Measurements from ENCODE around the gene METTL9. TPM values are rescaled to one million over a fixed set of nuclear protein-coding genes. Genes with fewer than 3 reads are reported as not detected.
"Not testable (repeated sequence)": the region's sequence is repeated elsewhere in the genome, so short reads cannot be mapped to it uniquely, and the experiment has no call there.

METTL9 gene
- total and polyA plus RNA-seq, 3 donors from 2014 or later, result 42.4 to 77.5 (median 70.5) TPM

DNA sequence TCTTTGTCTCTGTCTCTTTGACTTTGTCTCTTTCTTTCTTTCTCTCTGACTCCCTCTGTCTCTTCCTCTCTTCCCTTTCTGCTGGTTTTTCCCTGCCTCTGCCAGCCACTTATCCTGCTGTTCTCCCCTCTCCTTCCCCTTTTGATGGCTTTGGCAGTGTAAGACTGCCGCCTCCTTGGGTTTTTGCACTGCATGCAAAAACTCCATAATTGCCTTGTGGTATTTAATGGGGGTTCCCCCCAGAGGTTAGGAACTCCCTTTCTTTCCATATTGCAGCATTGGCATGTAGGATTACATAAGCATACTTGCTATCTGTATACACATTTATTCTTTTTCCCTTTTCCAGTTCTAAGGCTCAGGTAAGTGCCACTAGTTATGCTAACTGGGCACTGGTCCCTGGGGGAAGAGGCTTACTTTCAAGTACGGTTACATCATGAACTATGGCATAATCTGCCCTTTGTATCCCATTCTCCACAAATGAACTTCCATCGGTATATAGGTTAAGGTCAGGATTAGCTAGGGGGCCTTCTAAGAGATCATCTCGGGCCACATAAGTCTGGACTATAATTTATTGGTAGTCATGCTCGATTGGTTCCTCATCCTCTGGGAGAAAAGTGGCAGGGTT, 32.7 kb downstream of the METTL9 start:
- WGBS, 2 donors, result 92 to 95% methylated on average over 5 of the region's 5 CpGs
- H3K4me3 ChIP-seq; H3K36me3 ChIP-seq (ENCODE audit: low read depth, missing control alignments); H3K9me3 ChIP-seq; H3K4me1 ChIP-seq; DNase-seq; H3K27me3 ChIP-seq; intact Hi-C loops (cut with DNase I; ENCODE audit: low total_unique reads); H3K27ac ChIP-seq: not testable (repeated sequence)

DNA sequence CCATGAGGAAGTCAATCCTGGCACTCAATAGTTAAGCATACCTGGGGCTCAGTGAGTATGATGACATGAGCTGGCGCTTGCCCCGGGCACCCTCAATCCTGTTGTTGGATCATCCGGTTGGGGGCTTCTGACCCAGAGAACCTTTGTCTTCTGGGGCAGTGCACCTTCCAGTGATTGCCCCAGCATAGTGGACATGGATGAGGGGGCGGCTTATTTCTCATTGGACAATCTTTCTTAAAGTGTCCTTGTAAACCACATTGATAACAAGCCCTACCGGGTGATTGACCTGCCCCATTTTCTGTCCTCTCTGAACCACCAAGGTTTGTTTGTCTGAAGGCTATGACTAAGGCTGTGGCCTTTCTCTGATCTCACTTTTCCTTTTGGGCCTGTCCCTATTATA, 34.8 kb downstream of the METTL9 start:
- TF ChIP-seq, protein P1, sequence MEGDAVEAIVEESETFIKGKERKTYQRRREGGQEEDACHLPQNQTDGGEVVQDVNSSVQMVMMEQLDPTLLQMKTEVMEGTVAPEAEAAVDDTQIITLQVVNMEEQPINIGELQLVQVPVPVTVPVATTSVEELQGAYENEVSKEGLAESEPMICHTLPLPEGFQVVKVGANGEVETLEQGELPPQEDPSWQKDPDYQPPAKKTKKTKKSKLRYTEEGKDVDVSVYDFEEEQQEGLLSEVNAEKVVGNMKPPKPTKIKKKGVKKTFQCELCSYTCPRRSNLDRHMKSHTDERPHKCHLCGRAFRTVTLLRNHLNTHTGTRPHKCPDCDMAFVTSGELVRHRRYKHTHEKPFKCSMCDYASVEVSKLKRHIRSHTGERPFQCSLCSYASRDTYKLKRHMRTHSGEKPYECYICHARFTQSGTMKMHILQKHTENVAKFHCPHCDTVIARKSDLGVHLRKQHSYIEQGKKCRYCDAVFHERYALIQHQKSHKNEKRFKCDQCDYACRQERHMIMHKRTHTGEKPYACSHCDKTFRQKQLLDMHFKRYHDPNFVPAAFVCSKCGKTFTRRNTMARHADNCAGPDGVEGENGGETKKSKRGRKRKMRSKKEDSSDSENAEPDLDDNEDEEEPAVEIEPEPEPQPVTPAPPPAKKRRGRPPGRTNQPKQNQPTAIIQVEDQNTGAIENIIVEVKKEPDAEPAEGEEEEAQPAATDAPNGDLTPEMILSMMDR (IDR thresholded peaks at IDR 0.05), result no peak
- no peak for TF ChIP-seq POLR2A (IDR thresholded peaks at IDR 0.05)
- intact Hi-C loops (cut with DNase I; ENCODE audit: low total_unique reads), result no loop called here
- H3K36me3 ChIP-seq (ENCODE audit: low read depth, missing control alignments), result no peaks in the 10 kb centered on the region
- DNase-seq, result no peak
- no peaks in the 10 kb centered on the region for H3K9me3 ChIP-seq
- H3K4me3 ChIP-seq, result no peak overlapping the region
- no peaks in the 10 kb centered on the region for H3K27me3 ChIP-seq
- no peak overlapping the region for H3K27ac ChIP-seq
- WGBS, 2 donors, result 82 to 86% methylated on average over 2 to 5 of the region's 5 CpGs
- H3K4me1 ChIP-seq, result no peaks in the 10 kb centered on the region

DNA sequence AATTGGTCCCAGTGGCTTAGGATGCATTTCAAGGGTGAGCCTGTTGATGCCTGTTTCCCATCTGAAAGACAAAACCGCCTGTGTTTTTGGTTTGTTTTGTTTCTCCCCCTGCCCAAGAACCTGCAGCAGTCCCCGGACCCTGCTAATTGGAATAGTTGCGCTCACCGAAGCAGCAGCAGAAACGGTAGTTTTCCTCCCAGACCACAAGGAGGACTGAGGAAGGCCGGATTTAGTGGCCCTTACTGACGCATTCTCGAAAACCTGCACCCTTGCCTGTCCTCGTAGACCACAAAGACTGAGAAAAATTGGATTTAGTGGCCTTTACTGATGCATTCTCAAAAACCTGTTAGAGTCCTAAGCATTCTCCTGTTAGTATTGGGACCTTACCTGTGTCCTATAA, 36.3 kb downstream of the METTL9 start:
- H3K4me3 ChIP-seq; intact Hi-C loops (cut with DNase I; ENCODE audit: low total_unique reads): not testable (repeated sequence)

DNA sequence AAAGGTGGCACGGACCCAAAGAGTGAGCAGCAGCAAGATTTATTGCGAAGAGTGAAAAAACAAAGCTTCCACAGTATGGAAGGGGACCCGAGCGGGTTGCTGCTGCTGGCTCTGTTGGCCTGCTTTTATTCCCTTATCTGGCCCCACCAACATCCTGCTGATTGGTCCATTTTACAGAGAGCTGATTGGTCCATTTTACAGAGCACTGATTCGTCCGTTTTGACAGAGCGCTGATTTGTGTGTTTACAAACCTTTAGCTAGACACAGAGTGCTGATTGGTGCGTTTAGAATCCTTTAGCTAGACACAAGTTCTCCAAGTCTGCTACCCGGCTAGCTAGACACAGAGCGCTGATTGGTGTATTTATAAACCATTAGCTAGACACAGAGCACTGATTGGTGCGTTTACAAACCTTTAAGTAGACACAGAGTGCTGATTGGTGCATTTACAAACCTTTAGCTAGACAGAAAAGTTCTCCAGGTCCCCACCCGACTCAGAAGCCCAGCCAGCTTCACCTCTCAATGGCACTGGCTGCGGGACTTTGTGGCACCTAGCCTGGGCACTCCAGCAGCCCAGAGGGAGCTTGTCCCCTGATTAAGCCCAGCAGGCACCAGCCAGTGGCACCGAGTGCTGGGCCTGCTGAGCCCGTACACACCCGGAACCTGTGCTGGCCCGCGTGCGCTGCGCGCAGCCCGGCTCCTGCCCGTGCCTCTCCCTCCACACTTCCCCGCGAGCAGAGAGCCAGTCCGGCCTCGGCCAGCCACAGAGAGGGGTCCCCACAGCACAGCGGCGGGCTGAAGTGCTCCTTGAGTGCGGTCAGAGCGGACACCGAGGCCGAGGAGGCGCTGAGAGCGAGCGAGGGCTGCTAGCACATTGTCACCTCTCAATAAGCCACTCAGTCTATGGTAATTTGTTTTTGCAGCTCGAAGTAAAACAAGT, 37.9 kb downstream of the METTL9 start:
- intact Hi-C loops (cut with DNase I; ENCODE audit: low total_unique reads), result no loop called here

More for the DNA sequence above, 36.3 kb downstream of the METTL9 start:
- 99% methylated on average over 7 to 9 of the region's 9 CpGs for WGBS, 2 donors
- H3K27me3 ChIP-seq; H3K4me1 ChIP-seq; H3K9me3 ChIP-seq; H3K27ac ChIP-seq; DNase-seq; H3K36me3 ChIP-seq (ENCODE audit: low read depth, missing control alignments): not testable (repeated sequence)

DNA sequence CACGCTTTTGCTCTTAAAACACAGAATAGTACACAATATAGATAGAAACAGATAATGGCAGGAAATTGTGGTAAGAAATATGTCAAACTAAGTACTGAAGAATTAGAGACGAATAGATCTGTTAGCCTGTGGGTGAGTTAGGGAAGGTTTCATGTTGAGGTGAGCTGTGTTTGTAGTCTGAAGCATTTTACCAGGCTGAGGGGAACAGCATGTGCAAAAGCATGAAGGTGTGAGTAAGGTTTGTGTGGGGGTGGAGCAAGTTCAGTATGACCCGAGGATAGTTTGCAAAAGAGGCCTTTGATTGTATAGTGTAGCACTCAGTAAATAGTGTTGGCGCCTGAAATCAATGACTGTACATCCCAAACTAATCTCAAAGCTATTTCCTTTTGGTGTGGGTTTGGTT, 39.2 kb downstream of the METTL9 start:
- H3K36me3 ChIP-seq (ENCODE audit: low read depth, missing control alignments), result no peaks in the 10 kb centered on the region
- TF ChIP-seq POLR2A (IDR thresholded peaks at IDR 0.05), result no peak
- TF ChIP-seq, protein P1 (IDR thresholded peaks at IDR 0.05), result no peak
- no peak overlapping the region for H3K27ac ChIP-seq
- H3K4me3 ChIP-seq, result no peak overlapping the region
- DNase-seq, result no peak
- 83 to 85% methylated on average over 4 of the region's 4 CpGs for WGBS, 2 donors
- H3K9me3 ChIP-seq, result no peaks in the 10 kb centered on the region
- H3K27me3 ChIP-seq, result no peaks in the 10 kb centered on the region
- intact Hi-C loops (cut with DNase I; ENCODE audit: low total_unique reads), result no loop called here
- H3K4me1 ChIP-seq, result peaks cover 5% of the 10 kb centered on the region

More for the DNA sequence above, 37.9 kb downstream of the METTL9 start:
- Histone ChIP-seq H3K4me3 (no peak overlapping the region), H3K27ac (no peak overlapping the region), H3K36me3 (ENCODE audit: low read depth, missing control alignments) (no peaks in the 10 kb centered on the region), H3K9me3 (no peaks in the 10 kb centered on the region), H3K27me3 (no peaks in the 10 kb centered on the region), H3K4me1 (peaks cover 5% of the 10 kb centered on the region)
- no peak for TF ChIP-seq POLR2A (IDR thresholded peaks at IDR 0.05)
- TF ChIP-seq, protein P1 (IDR thresholded peaks at IDR 0.05), result no peak
- 95 to 96% methylated on average over 32 to 37 of the region's 37 CpGs for WGBS, 2 donors
- no peak for DNase-seq
